Glomerular endothelial cell (primary cell): ENCODE results near the gene USP2. TPM values are rescaled to one million over a fixed set of nuclear protein-coding genes. Genes with fewer than 3 reads are reported as not detected.

Experiments used
- DNase-seq: peaks from one replicate; pipeline ENCODE4 v3.0.0-alpha.2; 2011; ENCODE audit warnings: low read depth, low spot score; ENCODE audit errors: extremely low read depth
- total RNA-seq: library from RNA; depleted of rRNA; stranded (reverse); fragments of >200 nt; gene quantifications from 2 replicates; pipeline ENCODE4 v1.2.3, GENCODE V29; 2015

The USP2 gene
- total RNA-seq, 1 donor from 2014 or later = 0.41 TPM

GRCh38 chr11:119377961-119378667 is 3.4 kb downstream of the USP2 start:
- no peak for DNase-seq

- DNase-seq = no peak
Observed at GRCh38 chr11:119377112-119377901, 4.2 kb downstream of the USP2 start.

GRCh38 chr11:119376197-119376847 is 5.2 kb downstream of the USP2 start:
- no peak for DNase-seq

GRCh38 chr11:119375337-119376196 is 5.9 kb downstream of the USP2 start:
- DNase-seq = no peak

GRCh38 chr11:119374632-119375336 is 6.7 kb downstream of the USP2 start:
- DNase-seq = no peak

GRCh38 chr11:119373921-119374631 is 7.4 kb downstream of the USP2 start:
- peak; percentile 29 for DNase-seq

GRCh38 chr11:119373059-119373920 is 8.2 kb downstream of the USP2 start:
- no peak for DNase-seq

- DNase-seq = no peak
Observed at GRCh38 chr11:119372260-119373058, 9.0 kb downstream of the USP2 start.

GRCh38 chr11:119371778-119372182 is 9.7 kb downstream of the USP2 start:
- no peak for DNase-seq

GRCh38 chr11:119371067-119371601 is 10.4 kb downstream of the USP2 start:
- DNase-seq = no peak

GRCh38 chr11:119370486-119371046 is 10.9 kb downstream of the USP2 start:
- no peak for DNase-seq

- DNase-seq = no peak
Observed at GRCh38 chr11:119369132-119369925, 12.2 kb downstream of the USP2 start.

GRCh38 chr11:119368121-119369034 is 13.1 kb downstream of the USP2 start:
- no peak for DNase-seq

- no peak for DNase-seq
Observed at GRCh38 chr11:119367661-119368120, 13.8 kb downstream of the USP2 start.
